WERI-Rb-1 (cell line): ENCODE results near the gene ICAM1.

Experiments
- DNase-seq: peaks from one replicate; pipeline ENCODE4 v3.0.0-alpha.2; 2020
- H3K27ac ChIP-seq: fragments of 250-450 bp; sonication (Bioruptor Pico); 2 replicates; pipeline ENCODE4 v1.5.1; 2020; ENCODE audit warnings: mild to moderate bottlenecking, moderate library complexity
- H3K27me3 ChIP-seq: fragments of 250-450 bp; sonication (Bioruptor Pico); 2 replicates; pipeline ENCODE4 v1.5.1; 2021; ENCODE audit warnings: mild to moderate bottlenecking, low read depth, moderate library complexity; ENCODE audit not compliant: insufficient read depth, severe bottlenecking
- H3K36me3 ChIP-seq: fragments of 250-450 bp; sonication (Bioruptor Pico); 2 replicates; pipeline ENCODE4 v1.5.1; 2020; ENCODE audit warnings: mild to moderate bottlenecking, moderate library complexity
- H3K4me3 ChIP-seq: 2 replicates; pipeline ENCODE4 v1.5.1; 2011; ENCODE audit warnings: low read depth, mild to moderate bottlenecking, control low read depth, low read length
- H3K9me3 ChIP-seq: fragments of 250-450 bp; sonication (Bioruptor Pico); 2 replicates; pipeline ENCODE4 v1.5.1; 2021; ENCODE audit warnings: mild to moderate bottlenecking, moderate library complexity; ENCODE audit not compliant: severe bottlenecking
- TF ChIP-seq, protein P1 (sequence below): IDR thresholded peaks from 2 replicates; pipeline ENCODE4 v1.5.1; 2011; ENCODE audit warnings: low read depth, mild to moderate bottlenecking, control low read depth, inconsistent platforms, low read length

ICAM1 gene

GRCh38 chr19:10251792-10252694 lies 18.9 kb upstream of the ICAM1 start, which contains the start of gene MRPL4:
MRPL4 (plus strand) TSS chr19:10252214; CDS start chr19:10252254, 40 bp downstream.
- Histone ChIP-seq H3K4me3 (peak within 1 kb of the TSS; percentile 95), H3K27ac (peak within 1 kb of the TSS; percentile 81), H3K36me3 (peaks cover 23% of the 10 kb centered on the region), H3K9me3 (no peaks in the 10 kb centered on the region), H3K27me3 (no peaks in the 10 kb centered on the region)
- peak; percentile 97 for DNase-seq
- TF ChIP-seq, protein P1, sequence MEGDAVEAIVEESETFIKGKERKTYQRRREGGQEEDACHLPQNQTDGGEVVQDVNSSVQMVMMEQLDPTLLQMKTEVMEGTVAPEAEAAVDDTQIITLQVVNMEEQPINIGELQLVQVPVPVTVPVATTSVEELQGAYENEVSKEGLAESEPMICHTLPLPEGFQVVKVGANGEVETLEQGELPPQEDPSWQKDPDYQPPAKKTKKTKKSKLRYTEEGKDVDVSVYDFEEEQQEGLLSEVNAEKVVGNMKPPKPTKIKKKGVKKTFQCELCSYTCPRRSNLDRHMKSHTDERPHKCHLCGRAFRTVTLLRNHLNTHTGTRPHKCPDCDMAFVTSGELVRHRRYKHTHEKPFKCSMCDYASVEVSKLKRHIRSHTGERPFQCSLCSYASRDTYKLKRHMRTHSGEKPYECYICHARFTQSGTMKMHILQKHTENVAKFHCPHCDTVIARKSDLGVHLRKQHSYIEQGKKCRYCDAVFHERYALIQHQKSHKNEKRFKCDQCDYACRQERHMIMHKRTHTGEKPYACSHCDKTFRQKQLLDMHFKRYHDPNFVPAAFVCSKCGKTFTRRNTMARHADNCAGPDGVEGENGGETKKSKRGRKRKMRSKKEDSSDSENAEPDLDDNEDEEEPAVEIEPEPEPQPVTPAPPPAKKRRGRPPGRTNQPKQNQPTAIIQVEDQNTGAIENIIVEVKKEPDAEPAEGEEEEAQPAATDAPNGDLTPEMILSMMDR, result no peak

- H3K27me3 ChIP-seq, result no peaks in the 10 kb centered on the region
- peak overlapping the region; percentile 95 for H3K4me3 ChIP-seq
- H3K36me3 ChIP-seq, result peaks cover 30% of the 10 kb centered on the region
- H3K9me3 ChIP-seq, result no peaks in the 10 kb centered on the region
- TF ChIP-seq, protein P1, result no peak
- peak overlapping the region; percentile 81 for H3K27ac ChIP-seq
- no peak for DNase-seq
Measured at GRCh38 chr19:10252707-10253106, 18.2 kb upstream of the ICAM1 start.

DNA sequence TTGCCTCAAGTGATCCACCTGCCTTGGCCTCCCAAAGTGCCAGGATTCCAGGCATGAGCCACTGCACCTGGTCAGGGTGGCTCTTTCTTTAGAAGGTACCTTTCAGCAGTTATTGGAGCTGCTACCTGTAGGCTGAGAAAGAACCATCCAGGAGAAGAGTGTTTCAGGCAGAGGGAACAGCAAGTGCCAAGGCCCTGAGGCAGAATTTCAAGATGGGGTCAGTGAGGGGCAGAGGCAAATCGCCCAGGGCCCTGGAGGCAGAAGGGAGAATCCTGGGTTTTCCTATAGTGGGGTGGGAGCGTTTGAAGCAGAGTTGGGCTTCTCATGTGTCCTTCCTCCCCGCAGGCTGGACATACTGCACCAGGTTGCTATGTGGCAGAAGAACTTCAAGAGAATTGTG lies 16.7 kb upstream of the ICAM1 start:
- TF ChIP-seq, protein P1, result no peak
- Histone ChIP-seq H3K27me3 (no peaks in the 10 kb centered on the region), H3K4me3 (no peak overlapping the region), H3K9me3 (no peaks in the 10 kb centered on the region), H3K36me3 (peaks cover 41% of the 10 kb centered on the region), H3K27ac (no peak overlapping the region)
- DNase-seq, result no peak

DNA sequence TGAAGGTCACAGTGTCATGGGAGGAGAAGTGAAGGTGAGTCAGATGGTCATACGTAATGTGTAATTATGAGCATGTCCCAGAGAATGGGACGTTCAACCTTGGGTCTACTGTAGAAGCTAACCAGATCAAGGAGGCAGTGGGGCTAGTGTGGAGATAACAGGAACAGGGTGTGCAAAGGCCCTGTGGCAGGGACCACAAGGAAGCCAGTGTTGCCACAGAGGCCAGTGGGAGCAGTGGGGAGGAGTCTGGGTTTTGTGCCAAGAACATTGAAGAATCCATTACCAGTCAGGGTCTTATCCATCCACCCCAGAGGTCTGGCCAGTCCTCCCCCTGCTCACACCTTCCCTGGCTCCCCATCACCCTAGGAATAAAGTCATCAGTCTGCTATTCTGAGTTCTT lies 15.6 kb upstream of the ICAM1 start:
- TF ChIP-seq, protein P1, result no peak
- Histone ChIP-seq H3K9me3 (no peaks in the 10 kb centered on the region), H3K4me3 (no peak overlapping the region), H3K27me3 (no peaks in the 10 kb centered on the region), H3K36me3 (peaks cover 47% of the 10 kb centered on the region), H3K27ac (no peak overlapping the region)
- no peak for DNase-seq

GRCh38 chr19:10256551-10256950 lies 14.4 kb upstream of the ICAM1 start:
- DNase-seq, result no peak
- peaks cover 47% of the 10 kb centered on the region for H3K36me3 ChIP-seq
- H3K27ac ChIP-seq, result no peak overlapping the region
- no peak overlapping the region for H3K4me3 ChIP-seq
- TF ChIP-seq, protein P1, result no peak
- no peaks in the 10 kb centered on the region for H3K9me3 ChIP-seq
- H3K27me3 ChIP-seq, result no peaks in the 10 kb centered on the region
